Memory B cell (primary cell): ENCODE results near the gene ZNF576.
"Not testable (repeated sequence)": the region's sequence is repeated elsewhere in the genome, so short reads cannot be mapped to it uniquely, and the experiment has no call there.

Source experiments
- ATAC-seq: fragments of 150-1000 bp; cut with Tn5 transposase; 2 replicates; pipeline ENCODE4 v1.10.0; 2021; ENCODE audit warnings: low read depth, mild to moderate bottlenecking, moderate library complexity
- DNase-seq, 2 donors: peaks; one replicate each; pipeline ENCODE4 v3.0.0; 2022; ENCODE audit warnings: low spot score in 2 of 2
- H3K27ac Mint-ChIP-seq: one replicate; pipeline ENCODE4 v1.8.0; 2022; ENCODE audit warnings: mild to moderate bottlenecking, moderate library complexity, mixed read lengths
- H3K27me3 Mint-ChIP-seq: one replicate; pipeline ENCODE4 v1.8.0; 2022; ENCODE audit warnings: mixed read lengths
- H3K36me3 Mint-ChIP-seq: one replicate; pipeline ENCODE4 v1.8.0; 2022; ENCODE audit warnings: mild to moderate bottlenecking, mixed read lengths
- H3K4me1 Mint-ChIP-seq: one replicate; pipeline ENCODE4 v1.8.0; 2022; ENCODE audit warnings: mixed read lengths
- H3K4me3 Mint-ChIP-seq: one replicate; pipeline ENCODE4 v1.8.0; 2022; ENCODE audit warnings: mild to moderate bottlenecking, moderate library complexity, mixed read lengths
- H3K9me3 Mint-ChIP-seq: one replicate; pipeline ENCODE4 v1.8.0; 2022; ENCODE audit warnings: mixed read lengths

Gene ZNF576

DNA sequence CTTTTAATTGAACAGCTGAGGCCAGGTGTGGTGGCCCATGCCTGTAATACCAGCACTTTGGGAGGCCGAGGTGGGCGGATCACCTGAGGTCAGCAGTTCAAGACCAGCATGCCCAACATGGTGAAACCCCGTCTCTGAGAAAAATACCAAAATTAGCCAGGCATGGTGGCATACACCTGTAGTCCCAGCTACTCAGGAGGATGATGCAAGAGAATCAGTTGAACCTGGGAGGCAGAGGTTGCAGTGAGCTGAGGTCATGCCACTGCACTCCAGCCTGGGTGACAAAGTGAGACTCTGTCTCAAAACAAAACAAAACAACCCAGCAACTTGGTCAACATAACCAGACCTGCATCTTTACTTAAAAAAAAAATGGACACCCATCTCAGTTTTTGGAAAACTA, 9.4 kb upstream of the ZNF576 start:
- ATAC-seq, DNase-seq, H3K9me3 Mint-ChIP-seq, H3K36me3 Mint-ChIP-seq, H3K4me3 Mint-ChIP-seq, H3K27ac Mint-ChIP-seq, H3K27me3 Mint-ChIP-seq: not testable (repeated sequence)
- H3K4me1 Mint-ChIP-seq = peaks cover 17% of the 10 kb centered on the region

DNA sequence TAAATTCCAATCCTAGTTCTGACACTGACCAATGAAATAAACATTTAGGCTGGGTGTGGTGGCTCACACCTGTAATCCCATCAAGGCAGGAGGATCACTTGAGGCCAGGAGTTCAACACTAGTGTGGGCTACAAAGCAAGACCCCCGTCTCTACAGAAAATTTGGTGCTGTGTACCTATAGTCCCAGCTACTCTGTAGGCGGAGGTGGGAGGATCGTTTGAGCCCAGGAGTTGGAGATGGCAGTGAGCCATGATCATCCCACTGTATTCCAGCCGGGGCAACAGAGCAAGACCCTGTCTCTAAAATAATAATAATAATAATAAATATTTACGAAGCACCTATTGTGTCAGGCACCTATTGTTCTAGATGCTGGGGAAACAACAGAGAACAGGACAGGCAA, 7.1 kb upstream of the ZNF576 start:
- H3K9me3 Mint-ChIP-seq = no peaks in the 10 kb centered on the region
- H3K4me1 Mint-ChIP-seq = peaks cover 21% of the 10 kb centered on the region
- ATAC-seq = no peak
- peak overlapping the region; percentile 51 for H3K27ac Mint-ChIP-seq
- no peaks in the 10 kb centered on the region for H3K27me3 Mint-ChIP-seq
- H3K4me3 Mint-ChIP-seq = no peak overlapping the region
- peaks cover 7% of the 10 kb centered on the region for H3K36me3 Mint-ChIP-seq
- DNase-seq = no peak

DNA sequence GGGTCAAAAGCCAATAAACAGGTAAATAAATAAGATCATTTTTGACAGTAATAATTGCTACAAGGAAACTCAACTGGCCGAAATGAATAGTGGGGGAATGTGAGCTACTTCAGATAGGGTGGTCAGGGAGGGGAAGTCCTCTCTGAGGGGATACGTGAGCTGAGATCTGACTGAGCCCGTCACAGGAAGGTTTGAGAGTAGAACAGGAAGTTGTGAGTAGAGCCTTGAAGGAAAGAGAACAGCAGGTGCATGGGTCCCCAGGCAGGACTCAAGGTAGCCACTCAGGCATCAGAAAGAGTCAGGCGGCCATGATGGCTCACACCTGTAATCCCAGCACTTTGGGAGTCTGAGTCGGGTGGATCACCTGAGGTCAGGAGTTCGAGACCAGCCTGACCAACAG, 6.7 kb upstream of the ZNF576 start:
- DNase-seq = no peak
- Mint-ChIP-seq H3K27me3 (no peaks in the 10 kb centered on the region), H3K27ac (peak overlapping the region; percentile 51), H3K4me3 (no peak overlapping the region), H3K36me3 (peaks cover 7% of the 10 kb centered on the region), H3K4me1 (peaks cover 20% of the 10 kb centered on the region), H3K9me3 (no peaks in the 10 kb centered on the region)
- ATAC-seq = peak; percentile 73

DNA sequence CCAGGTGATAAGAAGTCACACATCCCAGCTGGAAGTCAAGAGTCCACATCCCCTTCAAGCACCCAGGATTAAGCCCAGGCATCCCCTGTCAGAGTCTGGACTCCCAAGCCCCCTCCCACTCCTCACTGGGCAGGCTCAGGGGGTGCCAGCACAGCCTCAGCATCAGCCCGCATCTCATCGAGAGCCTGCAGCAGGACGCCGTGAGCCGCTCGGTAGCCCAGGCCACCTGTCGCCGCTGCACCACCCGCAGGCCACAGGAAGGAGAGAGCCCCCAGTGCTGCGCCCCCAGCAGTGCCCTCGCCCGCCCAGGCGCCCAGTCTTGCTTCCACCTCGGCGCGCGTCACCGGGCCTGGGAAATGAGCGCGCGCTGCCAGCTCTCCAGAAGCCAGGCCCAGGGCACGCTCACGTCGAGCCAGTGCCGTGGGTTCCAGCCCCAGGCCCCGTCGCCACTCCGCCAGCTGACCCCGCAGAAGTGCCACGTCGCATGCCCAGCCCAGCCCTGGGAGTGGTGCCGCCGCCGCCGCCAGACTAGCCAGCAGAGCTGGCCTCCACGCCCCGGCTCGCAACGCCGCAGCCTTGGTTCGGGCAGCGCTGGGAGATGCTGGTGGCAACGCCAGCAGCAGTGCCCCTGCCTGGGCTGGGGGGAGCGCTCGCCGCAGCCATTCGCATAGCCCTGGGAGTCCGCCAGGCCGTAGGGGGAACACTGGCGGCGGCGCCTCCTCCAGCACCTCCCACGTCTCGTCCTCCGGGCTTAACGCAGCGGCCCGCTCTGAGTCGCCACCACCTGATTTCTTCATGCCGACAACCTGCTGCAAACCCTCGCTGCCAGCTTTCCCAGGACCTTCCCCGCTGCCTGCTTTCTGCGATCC, 4.3 kb upstream of the ZNF576 start:
- peaks cover 26% of the 10 kb centered on the region for H3K4me1 Mint-ChIP-seq
- peaks cover 5% of the 10 kb centered on the region for H3K36me3 Mint-ChIP-seq
- H3K4me3 Mint-ChIP-seq = no peak overlapping the region
- DNase-seq (no peak), ATAC-seq (no peak)
- no peak overlapping the region for H3K27ac Mint-ChIP-seq
- no peaks in the 10 kb centered on the region for H3K27me3 Mint-ChIP-seq
- no peaks in the 10 kb centered on the region for H3K9me3 Mint-ChIP-seq

DNA sequence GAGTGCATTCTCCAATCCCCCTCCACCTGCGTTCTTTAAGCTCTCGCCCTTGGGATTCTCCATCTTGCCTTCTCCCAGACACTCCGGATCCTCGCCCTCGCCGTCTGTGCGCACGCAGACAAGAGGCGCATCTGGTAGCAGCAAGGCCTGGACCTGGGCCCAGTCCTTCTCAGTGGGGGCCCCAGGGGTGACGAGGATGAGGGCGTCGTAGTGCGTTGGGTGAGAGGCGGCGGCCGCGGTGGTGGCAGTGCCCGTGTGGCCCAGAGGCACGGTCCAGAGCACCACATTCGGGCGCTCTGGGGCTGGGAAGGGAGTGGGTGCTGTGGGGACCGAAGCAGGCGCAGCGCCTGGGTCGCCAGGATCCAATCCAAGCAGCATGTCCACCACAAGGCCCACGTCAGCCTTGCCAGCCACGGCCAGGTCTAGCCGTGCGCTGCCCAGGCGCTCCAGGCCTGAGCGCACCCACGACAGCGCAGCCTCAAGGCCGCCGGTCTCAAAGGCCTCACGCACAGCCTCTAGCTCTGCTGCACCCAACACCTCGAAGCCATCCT, 3.5 kb upstream of the ZNF576 start:
- Mint-ChIP-seq H3K27ac (peak overlapping the region; percentile 10), H3K4me3 (no peak overlapping the region), H3K27me3 (no peaks in the 10 kb centered on the region), H3K4me1 (peaks cover 33% of the 10 kb centered on the region), H3K9me3 (no peaks in the 10 kb centered on the region), H3K36me3 (peaks cover 5% of the 10 kb centered on the region)
- DNase-seq (no peak), ATAC-seq (no peak)

DNA sequence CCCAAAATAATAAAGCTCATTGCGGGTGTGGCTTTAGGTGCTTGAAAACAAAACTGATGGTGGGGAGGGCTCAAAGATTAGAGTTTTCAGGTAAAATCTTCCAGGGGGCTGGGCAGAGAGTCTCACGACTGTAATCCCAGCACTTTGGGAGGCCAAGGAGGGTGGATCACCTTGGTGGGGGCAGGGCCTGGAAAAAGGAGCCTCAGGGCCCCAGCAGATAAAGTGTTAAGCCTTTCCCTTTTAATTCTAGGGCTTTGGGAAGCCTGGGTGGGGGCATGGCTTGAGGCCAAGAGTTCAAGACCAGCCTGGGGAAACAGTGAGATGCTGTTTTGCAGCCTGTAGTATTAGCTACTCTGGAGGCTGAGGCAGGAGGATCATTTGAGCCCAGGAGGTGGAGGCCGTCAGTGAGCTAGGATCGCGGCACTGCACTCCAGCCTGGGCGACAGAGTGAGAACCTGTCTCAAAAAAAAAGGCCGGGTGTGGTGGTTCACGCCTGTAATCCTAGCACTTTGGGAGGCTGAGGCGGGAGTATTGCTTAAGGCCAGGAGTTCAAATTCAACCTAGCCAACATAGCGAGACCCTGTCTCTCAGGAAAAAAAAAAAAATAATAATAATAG, 2.2 kb upstream of the ZNF576 start:
- H3K4me1 Mint-ChIP-seq = peaks cover 37% of the 10 kb centered on the region
- peak overlapping the region; percentile 10 for H3K27ac Mint-ChIP-seq
- ATAC-seq (no peak), DNase-seq (no peak)
- H3K36me3 Mint-ChIP-seq = peaks cover 5% of the 10 kb centered on the region
- H3K9me3 Mint-ChIP-seq = no peaks in the 10 kb centered on the region
- H3K4me3 Mint-ChIP-seq = peak overlapping the region; percentile 43
- H3K27me3 Mint-ChIP-seq = no peaks in the 10 kb centered on the region

DNA sequence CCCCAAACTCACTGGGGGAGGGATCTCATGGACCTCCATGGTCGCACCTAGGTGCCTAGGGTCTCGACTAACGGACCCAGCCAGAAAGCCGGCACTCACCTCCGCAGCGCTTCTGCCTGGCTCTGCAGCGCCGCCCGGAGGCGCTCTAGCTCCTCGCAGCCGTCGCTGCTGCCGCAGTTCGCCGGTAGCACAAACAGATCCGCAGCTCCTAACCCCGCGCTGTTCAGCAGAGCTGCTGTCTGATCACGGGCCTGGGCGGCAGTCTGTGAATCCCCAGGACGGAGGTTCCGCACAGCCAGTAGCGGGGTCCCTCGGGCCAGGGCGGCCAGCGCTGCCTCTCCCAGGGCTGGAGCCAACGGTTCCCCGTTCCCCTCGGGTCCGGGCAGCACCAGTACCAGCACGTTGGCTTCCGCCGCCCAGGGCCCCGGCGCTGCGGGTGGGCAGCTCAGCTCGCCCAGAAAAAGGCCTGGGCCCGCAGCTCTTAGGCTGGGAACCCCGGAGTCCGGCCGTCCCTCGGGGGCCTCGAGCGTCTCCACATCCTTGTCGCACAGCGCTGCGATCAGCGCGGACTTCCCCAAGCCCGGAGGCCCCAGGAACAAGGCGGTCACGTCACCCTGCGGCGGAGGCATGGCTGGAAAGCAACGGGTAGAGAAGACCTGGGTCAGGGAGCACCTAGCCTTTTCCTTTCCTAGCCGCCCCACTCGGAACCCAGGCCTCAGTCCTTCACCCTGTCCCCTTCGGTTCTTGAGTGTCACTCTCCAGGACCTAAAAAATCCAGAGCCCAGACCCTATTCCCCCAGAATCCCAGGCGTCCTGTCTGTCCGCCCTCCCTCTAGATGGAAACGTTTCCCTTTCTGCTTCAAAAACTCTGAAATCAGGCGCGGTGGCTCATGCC, 1.4 kb upstream of the ZNF576 start:
- H3K27me3 Mint-ChIP-seq = no peaks in the 10 kb centered on the region

DNA sequence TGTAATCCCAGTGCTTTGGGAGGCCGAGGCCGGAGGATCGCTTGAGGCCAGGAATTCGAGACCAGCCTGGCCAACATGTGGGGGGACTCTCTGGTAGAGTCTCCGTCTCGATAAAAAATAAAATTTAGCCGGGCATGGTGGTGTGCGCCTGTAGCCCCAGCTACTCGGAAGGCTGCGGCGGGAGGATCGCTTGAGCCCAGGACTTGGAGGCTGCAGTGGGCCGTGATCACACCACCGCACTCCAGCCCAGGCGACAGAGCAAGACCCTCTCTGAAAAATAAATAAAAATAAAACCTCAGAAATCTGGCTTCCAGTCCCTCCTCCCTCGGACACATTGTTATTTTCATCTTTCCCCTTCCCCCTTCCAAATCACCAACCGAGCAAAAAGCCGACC, 793 bp upstream of the ZNF576 start:
- Mint-ChIP-seq H3K4me1 (peaks cover 30% of the 10 kb centered on the region), H3K27ac (peak overlapping the region; percentile 100), H3K9me3 (no peaks in the 10 kb centered on the region), H3K27me3 (no peaks in the 10 kb centered on the region), H3K4me3 (peak overlapping the region; percentile 95), H3K36me3 (peaks cover 3% of the 10 kb centered on the region)
- ATAC-seq (peak; percentile 16), DNase-seq (no peak)

More for the DNA sequence above, 1.4 kb upstream of the ZNF576 start:
- Mint-ChIP-seq H3K9me3 (no peaks in the 10 kb centered on the region), H3K4me1 (peaks cover 31% of the 10 kb centered on the region), H3K36me3 (peaks cover 3% of the 10 kb centered on the region), H3K4me3 (peak overlapping the region; percentile 95), H3K27ac (peak overlapping the region; percentile 100)
- DNase-seq (peak; percentile 58 to 68), ATAC-seq (peak; percentile 48)

DNA sequence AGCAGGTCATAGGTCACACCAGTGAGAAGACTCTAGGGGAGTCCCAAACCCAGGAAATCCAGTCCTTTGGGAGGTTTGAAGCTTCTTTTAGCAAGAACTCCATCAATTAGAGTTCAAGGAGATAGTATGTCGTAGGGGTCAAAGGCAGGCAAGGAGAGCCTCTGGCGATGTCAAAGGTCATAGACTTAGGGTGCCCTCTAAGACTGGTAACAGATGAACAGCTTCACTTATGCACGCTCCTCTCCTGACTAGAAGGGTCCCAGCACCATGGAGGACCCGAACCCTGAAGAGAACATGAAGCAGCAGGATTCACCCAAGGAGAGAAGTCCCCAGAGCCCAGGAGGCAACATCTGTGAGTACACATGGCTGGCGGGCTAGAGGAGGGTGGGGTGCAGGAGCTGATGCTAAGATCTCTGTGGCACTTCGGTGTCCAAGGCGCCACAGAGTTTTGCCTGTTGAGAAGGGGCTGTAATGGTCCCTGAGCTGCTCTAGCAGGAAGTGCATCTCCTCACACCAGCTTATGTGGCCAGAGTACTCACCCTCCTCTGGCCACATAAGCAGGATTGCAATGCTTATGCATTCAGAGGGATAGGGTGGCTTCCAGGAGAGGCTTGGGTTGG, 557 bp downstream of the ZNF576 start:
- peak overlapping the region; percentile 95 for H3K4me3 Mint-ChIP-seq

DNA sequence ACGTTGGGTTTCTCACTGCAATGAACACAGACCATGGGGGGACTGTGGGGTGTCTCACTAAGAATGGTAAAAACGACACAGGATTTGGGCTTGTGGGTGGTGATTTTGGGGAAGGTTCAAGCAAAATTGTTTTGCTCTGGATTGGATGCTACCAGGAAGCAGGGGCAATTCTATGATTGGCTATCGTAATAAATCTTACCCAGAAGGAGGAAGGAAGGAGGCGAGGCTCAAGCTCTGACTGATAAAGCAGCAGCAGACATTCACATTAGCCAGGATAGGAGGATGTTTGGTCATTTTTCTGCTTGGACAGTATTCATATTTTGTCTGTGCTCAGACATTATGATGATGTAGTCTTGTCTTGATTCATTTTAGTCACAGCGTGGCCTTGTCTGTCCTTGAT, 1.5 kb downstream of the ZNF576 start:
- peaks cover 28% of the 10 kb centered on the region for H3K4me1 Mint-ChIP-seq
- no peaks in the 10 kb centered on the region for H3K9me3 Mint-ChIP-seq
- DNase-seq = no peak
- no peaks in the 10 kb centered on the region for H3K27me3 Mint-ChIP-seq
- H3K27ac Mint-ChIP-seq = peak overlapping the region; percentile 100
- no peaks in the 10 kb centered on the region for H3K36me3 Mint-ChIP-seq
- ATAC-seq = no peak
- H3K4me3 Mint-ChIP-seq = no peak overlapping the region

More for the DNA sequence above, 557 bp downstream of the ZNF576 start:
- ATAC-seq (no peak), DNase-seq (no peak)
- Mint-ChIP-seq H3K4me1 (peaks cover 30% of the 10 kb centered on the region), H3K27ac (peak overlapping the region; percentile 100), H3K9me3 (no peaks in the 10 kb centered on the region), H3K36me3 (peaks cover 3% of the 10 kb centered on the region), H3K27me3 (no peaks in the 10 kb centered on the region)

DNA sequence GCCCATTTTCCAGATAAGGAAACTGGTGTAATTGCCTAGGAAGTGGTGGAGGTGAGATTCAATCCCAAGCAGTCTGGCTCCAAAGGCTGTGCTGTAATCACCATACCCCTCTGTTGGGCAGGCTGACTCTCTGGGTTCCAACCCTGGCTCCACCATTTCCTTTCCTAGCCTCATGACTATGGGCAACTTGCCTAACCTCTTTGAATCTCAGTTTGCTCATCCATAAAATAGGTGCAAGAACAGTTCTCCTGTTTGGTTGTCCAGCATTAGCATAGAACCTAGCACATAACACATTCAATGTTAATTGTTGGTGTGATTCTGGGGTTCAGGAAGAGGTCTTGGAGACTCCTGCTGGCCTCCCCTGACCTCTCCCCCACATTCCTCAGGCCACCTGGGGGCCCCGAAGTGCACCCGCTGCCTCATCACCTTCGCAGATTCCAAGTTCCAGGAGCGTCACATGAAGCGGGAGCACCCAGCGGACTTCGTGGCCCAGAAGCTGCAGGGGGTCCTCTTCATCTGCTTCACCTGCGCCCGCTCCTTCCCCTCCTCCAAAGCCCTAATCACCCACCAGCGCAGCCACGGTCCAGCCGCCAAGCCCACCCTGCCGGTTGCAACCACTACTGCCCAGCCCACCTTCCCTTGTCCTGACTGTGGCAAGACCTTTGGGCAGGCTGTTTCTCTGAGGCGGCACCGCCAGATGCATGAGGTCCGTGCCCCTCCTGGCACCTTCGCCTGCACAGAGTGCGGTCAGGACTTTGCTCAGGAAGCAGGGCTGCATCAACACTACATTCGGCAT, 2.2 kb downstream of the ZNF576 start:
- ATAC-seq (no peak), DNase-seq (no peak)
- Mint-ChIP-seq H3K9me3 (no peaks in the 10 kb centered on the region), H3K4me3 (no peak overlapping the region), H3K36me3 (no peaks in the 10 kb centered on the region), H3K27ac (no peak overlapping the region), H3K27me3 (no peaks in the 10 kb centered on the region), H3K4me1 (peaks cover 26% of the 10 kb centered on the region)

DNA sequence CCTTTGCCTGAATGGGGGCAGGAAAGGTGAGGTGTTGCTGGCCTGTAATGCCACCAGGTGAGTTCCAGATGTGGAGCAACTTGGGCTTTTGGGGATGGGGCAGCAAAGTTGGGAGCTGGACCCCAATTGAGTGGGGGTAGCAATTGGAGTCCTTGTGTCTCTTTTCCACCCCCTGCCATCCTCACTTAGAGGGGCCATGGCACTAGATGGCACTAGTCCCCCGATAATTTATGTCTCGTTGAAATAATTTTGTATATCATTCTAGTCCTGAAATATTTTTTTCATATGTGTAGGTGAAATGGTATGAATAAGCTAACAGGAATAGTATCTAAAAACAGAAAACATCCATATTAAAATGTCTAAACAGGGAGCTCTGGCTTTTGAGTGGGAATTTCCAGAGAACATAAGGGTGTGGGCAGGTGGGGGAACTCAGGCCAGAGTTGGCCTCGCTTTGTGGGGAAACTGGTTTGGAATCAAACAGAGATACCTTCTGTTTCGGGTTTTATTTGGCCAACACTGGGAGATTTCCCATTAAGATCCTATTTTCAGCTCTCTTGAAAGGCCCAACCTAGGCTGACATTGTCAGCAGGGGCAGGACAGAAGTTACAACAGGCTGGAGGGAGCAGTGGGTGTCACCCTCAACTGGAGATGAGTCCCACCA, 3.4 kb downstream of the ZNF576 start:
- Mint-ChIP-seq H3K36me3 (peaks cover 2% of the 10 kb centered on the region), H3K27ac (no peak overlapping the region), H3K4me3 (no peak overlapping the region), H3K4me1 (peaks cover 27% of the 10 kb centered on the region), H3K27me3 (no peaks in the 10 kb centered on the region), H3K9me3 (no peaks in the 10 kb centered on the region)
- ATAC-seq (no peak), DNase-seq (no peak)
